WTC11 (cell line): Measurements from ENCODE around the gene HNF1A. TPM values are rescaled to one million over a fixed set of nuclear protein-coding genes. Genes with fewer than 3 reads are reported as not detected.

ENCODE experiments used
- ATAC-seq: fragments of 200-7000 bp; cut with Tn5 transposase; 2 replicates; pipeline ENCODE4 v1.10.0; 2021; ENCODE audit warnings: mild to moderate bottlenecking, moderate library complexity
- CTCF ChIA-PET: fragments of 300-600 bp; sonication (Branson Sonifier 250); formaldehyde crosslinking; loops from one replicate; lab custom pipeline; 2021; ENCODE audit warnings: antibody characterized with exemption; lab: Charles Lee
- POLR2A ChIA-PET: fragments of 350-600 bp; sonication (Branson Sonifier 250); formaldehyde crosslinking; loops from one replicate; lab custom pipeline; 2021; ENCODE audit warnings: antibody characterized with exemption; lab: Charles Lee
- DNase-seq: peaks from one replicate; pipeline ENCODE4 v3.0.0; 2021; ENCODE audit warnings: low spot score
- H3K27ac Mint-ChIP-seq: 2 replicates; pipeline ENCODE4 v1.8.0; 2021; ENCODE audit warnings: mixed read lengths
- H3K27me3 Mint-ChIP-seq: 2 replicates; pipeline ENCODE4 v1.8.0; 2021; ENCODE audit warnings: low read depth, mild to moderate bottlenecking, moderate library complexity, mixed read lengths
- H3K36me3 Mint-ChIP-seq: 2 replicates; pipeline ENCODE4 v1.8.0; 2021; ENCODE audit warnings: mixed read lengths
- H3K4me1 Mint-ChIP-seq: 2 replicates; pipeline ENCODE4 v1.8.0; 2022; ENCODE audit warnings: mixed read lengths
- H3K4me3 Mint-ChIP-seq: 2 replicates; pipeline ENCODE4 v1.8.0; 2021; ENCODE audit warnings: mild to moderate bottlenecking, moderate library complexity, mixed read lengths
- H3K9me3 Mint-ChIP-seq: 2 replicates; pipeline ENCODE4 v1.8.0; 2021; ENCODE audit warnings: mixed read lengths
- ATF2 ChIP-seq: sonication (generic); formaldehyde crosslinking; IDR thresholded peaks from 2 replicates; pipeline ENCODE4 v1.8.1; 2022; ENCODE audit warnings: low read depth, missing genetic modification reagents, borderline replicate concordance
- CREB1 ChIP-seq: sonication (generic); formaldehyde crosslinking; IDR thresholded peaks from 2 replicates; pipeline ENCODE4 v1.8.0; 2023; ENCODE audit warnings: mild to moderate bottlenecking, missing genetic modification reagents
- ERG ChIP-seq: fragments of 250-450 bp; sonication (Bioruptor Pico); IDR thresholded peaks from 2 replicates; pipeline ENCODE4 v1.8.0; 2021; ENCODE audit warnings: mild to moderate bottlenecking
- ESRRA ChIP-seq: sonication (generic); formaldehyde crosslinking; IDR thresholded peaks from 2 replicates; pipeline ENCODE4 v1.8.1; 2022; ENCODE audit warnings: mild to moderate bottlenecking, missing genetic modification reagents, borderline replicate concordance
- GABPB1 ChIP-seq: sonication (generic); formaldehyde crosslinking; IDR thresholded peaks from 2 replicates; pipeline ENCODE4 v1.8.1; 2023; ENCODE audit warnings: mild to moderate bottlenecking, missing genetic modification reagents
- JAZF1 ChIP-seq: fragments of 250-450 bp; sonication (Bioruptor Pico); IDR thresholded peaks from 2 replicates; pipeline ENCODE4 v1.9.0; 2021; ENCODE audit warnings: moderate library complexity, mild to moderate bottlenecking, inconsistent platforms
- MYBL2 ChIP-seq: sonication (generic); formaldehyde crosslinking; IDR thresholded peaks from 2 replicates; pipeline ENCODE4 v1.8.1; 2023; ENCODE audit warnings: mild to moderate bottlenecking, moderate library complexity, missing genetic modification reagents
- NFE2L1 ChIP-seq: sonication (generic); formaldehyde crosslinking; IDR thresholded peaks from 2 replicates; pipeline ENCODE4 v1.8.1; 2023; ENCODE audit warnings: missing genetic modification reagents
- NFYB ChIP-seq: sonication (generic); formaldehyde crosslinking; conservative IDR thresholded peaks from 2 replicates; pipeline ENCODE4 v1.8.0; 2022; ENCODE audit warnings: low read depth, missing genetic modification reagents
- PRDM15 ChIP-seq: sonication (generic); formaldehyde crosslinking; IDR thresholded peaks from 2 replicates; pipeline ENCODE4 v1.8.0; 2022; ENCODE audit warnings: missing genetic modification reagents
- RELA ChIP-seq: sonication (generic); formaldehyde crosslinking; IDR thresholded peaks from 2 replicates; pipeline ENCODE4 v1.8.1; 2022; ENCODE audit warnings: missing genetic modification reagents, mild to moderate bottlenecking, borderline replicate concordance
- SOX15 ChIP-seq: fragments of 250-450 bp; sonication (Bioruptor Pico); IDR thresholded peaks from 2 replicates; pipeline ENCODE4 v1.9.0; 2021; ENCODE audit warnings: mild to moderate bottlenecking
- SP1 ChIP-seq: sonication (generic); formaldehyde crosslinking; conservative IDR thresholded peaks from 2 replicates; pipeline ENCODE4 v1.8.1; 2022; ENCODE audit warnings: missing genetic modification reagents
- TCF7 ChIP-seq: sonication (generic); formaldehyde crosslinking; IDR thresholded peaks from 2 replicates; pipeline ENCODE4 v1.8.0; 2022; ENCODE audit warnings: mild to moderate bottlenecking, low read depth, missing genetic modification reagents, moderate library complexity
- TEAD1 ChIP-seq: sonication (generic); formaldehyde crosslinking; IDR thresholded peaks from 2 replicates; pipeline ENCODE4 v1.8.0; 2022; ENCODE audit warnings: mild to moderate bottlenecking, missing genetic modification reagents
- TEAD4 ChIP-seq: sonication (generic); formaldehyde crosslinking; IDR thresholded peaks from 2 replicates; pipeline ENCODE4 v1.8.0; 2022; ENCODE audit warnings: mild to moderate bottlenecking, missing genetic modification reagents
- TP53 ChIP-seq: sonication (generic); formaldehyde crosslinking; IDR thresholded peaks from 2 replicates; pipeline ENCODE4 v1.8.1; 2023; ENCODE audit warnings: mild to moderate bottlenecking, missing genetic modification reagents
- ZNF121 ChIP-seq: sonication (generic); formaldehyde crosslinking; IDR thresholded peaks from 2 replicates; pipeline ENCODE4 v1.8.0; 2023; ENCODE audit warnings: missing genetic modification reagents
- total RNA-seq: library from RNA; stranded (reverse); gene quantifications from 3 replicates; pipeline ENCODE4 v1.2.3, GENCODE V29; 2021
- TF ChIP-seq, protein P1 (sequence below): fragments of 250-450 bp; sonication (Bioruptor Pico); IDR thresholded peaks from 2 replicates; pipeline ENCODE4 v1.9.0; 2021; ENCODE audit warnings: mild to moderate bottlenecking
- TF ChIP-seq, protein P2 (sequence below): fragments of 200-600 bp; IDR thresholded peaks from 2 replicates; pipeline ENCODE4 v1.8.0; 2022; ENCODE audit warnings: antibody characterized with exemption
- TF ChIP-seq, protein P3 (sequence below): sonication (generic); formaldehyde crosslinking; IDR thresholded peaks from 2 replicates; pipeline ENCODE4 v1.8.1; 2022; ENCODE audit warnings: missing genetic modification reagents, borderline replicate concordance
- TF ChIP-seq, protein P4 (sequence below): sonication (generic); formaldehyde crosslinking; IDR thresholded peaks from 2 replicates; pipeline ENCODE4 v1.8.0; 2023; ENCODE audit warnings: missing genetic modification reagents

The HNF1A gene
- total RNA-seq, 1 experiment from 2014 or later: not detected

GRCh38 chr12:120990487-120991055, 12.2 kb downstream of the HNF1A start (continued):
- no peak for TF ChIP-seq PRDM15 (CRISPR knock-in tag)

DNA sequence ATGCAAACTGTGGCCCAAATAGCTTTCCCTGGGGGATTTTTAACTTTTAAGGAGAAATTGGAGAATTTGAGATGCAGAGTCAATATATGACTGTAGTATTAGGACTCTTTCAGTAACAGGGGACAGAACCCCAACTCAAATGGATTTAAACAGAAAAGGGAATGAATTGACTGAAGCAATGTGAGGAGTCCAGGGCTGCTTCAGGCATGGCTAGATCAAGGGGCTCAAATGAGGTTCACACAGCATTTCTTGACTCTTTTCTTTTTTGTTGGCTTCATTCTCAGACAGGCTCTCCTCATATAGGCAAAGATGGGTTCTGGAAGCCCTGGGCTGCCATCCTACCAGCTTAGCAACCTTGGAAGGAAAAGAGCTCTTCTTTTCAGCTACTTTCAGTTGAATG, 13.6 kb downstream of the HNF1A start:
- ATAC-seq: no peak
- Mint-ChIP-seq H3K4me3 (no peak overlapping the region), H3K27me3 (peaks cover 5% of the 10 kb centered on the region; the same call in 1 of the 2 replicates), H3K4me1 (no peaks in the 10 kb centered on the region), H3K36me3 (no peaks in the 10 kb centered on the region), H3K27ac (no peak overlapping the region), H3K9me3 (peaks cover 12% of the 10 kb centered on the region)
- POLR2A ChIA-PET: no interaction called here
- TF ChIP-seq TP53: no peak
- TF ChIP-seq ESRRA (CRISPR knock-in tag): no peak
- no peak for TF ChIP-seq CREB1
- TF ChIP-seq TCF7: no peak
- no peak for TF ChIP-seq SP1 (CRISPR knock-in tag)
- no peak for TF ChIP-seq MYBL2 (CRISPR knock-in tag)
- TF ChIP-seq, protein P1, sequence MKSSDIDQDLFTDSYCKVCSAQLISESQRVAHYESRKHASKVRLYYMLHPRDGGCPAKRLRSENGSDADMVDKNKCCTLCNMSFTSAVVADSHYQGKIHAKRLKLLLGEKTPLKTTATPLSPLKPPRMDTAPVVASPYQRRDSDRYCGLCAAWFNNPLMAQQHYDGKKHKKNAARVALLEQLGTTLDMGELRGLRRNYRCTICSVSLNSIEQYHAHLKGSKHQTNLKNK (CRISPR knock-in tag): no peak
- TF ChIP-seq SOX15 (CRISPR knock-in tag): no peak
- CTCF ChIA-PET: interaction anchor here (3.1 to 3.5 kb wide), 2 partner anchors 13 to 20 kb away, joined by 14 to 17 read pairs; no protein-coding TSS in a partner anchor
- DNase-seq: no peak

GRCh38 chr12:120992989-120993388, 14.6 kb downstream of the HNF1A start:
- no peaks in the 10 kb centered on the region for H3K4me1 Mint-ChIP-seq
- CTCF ChIA-PET: interaction anchor here (3.1 to 3.5 kb wide), 2 partner anchors 12 to 21 kb away, joined by 14 to 17 read pairs; no protein-coding TSS in a partner anchor
- POLR2A ChIA-PET: no interaction called here
- H3K9me3 Mint-ChIP-seq: peaks cover 12% of the 10 kb centered on the region
- DNase-seq (no peak), ATAC-seq (no peak)
- peaks cover 5% of the 10 kb centered on the region; the same call in 1 of the 2 replicates for H3K27me3 Mint-ChIP-seq
- H3K36me3 Mint-ChIP-seq: no peaks in the 10 kb centered on the region
- no peak overlapping the region for H3K27ac Mint-ChIP-seq
- H3K4me3 Mint-ChIP-seq: no peak overlapping the region
- TF ChIP-seq NFYB (CRISPR knock-in tag) (no peak), TP53 (no peak), ZNF121 (CRISPR knock-in tag) (no peak), TEAD4 (CRISPR knock-in tag) (no peak), NFE2L1 (CRISPR knock-in tag) (no peak), RELA (CRISPR knock-in tag) (no peak), ATF2 (CRISPR knock-in tag) (no peak), ERG (CRISPR knock-in tag) (no peak), JAZF1 (no peak), GABPB1 (CRISPR knock-in tag) (no peak), TEAD1 (CRISPR knock-in tag) (no peak)
- TF ChIP-seq, protein P2, sequence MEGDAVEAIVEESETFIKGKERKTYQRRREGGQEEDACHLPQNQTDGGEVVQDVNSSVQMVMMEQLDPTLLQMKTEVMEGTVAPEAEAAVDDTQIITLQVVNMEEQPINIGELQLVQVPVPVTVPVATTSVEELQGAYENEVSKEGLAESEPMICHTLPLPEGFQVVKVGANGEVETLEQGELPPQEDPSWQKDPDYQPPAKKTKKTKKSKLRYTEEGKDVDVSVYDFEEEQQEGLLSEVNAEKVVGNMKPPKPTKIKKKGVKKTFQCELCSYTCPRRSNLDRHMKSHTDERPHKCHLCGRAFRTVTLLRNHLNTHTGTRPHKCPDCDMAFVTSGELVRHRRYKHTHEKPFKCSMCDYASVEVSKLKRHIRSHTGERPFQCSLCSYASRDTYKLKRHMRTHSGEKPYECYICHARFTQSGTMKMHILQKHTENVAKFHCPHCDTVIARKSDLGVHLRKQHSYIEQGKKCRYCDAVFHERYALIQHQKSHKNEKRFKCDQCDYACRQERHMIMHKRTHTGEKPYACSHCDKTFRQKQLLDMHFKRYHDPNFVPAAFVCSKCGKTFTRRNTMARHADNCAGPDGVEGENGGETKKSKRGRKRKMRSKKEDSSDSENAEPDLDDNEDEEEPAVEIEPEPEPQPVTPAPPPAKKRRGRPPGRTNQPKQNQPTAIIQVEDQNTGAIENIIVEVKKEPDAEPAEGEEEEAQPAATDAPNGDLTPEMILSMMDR: no peak
- TF ChIP-seq, protein P3, sequence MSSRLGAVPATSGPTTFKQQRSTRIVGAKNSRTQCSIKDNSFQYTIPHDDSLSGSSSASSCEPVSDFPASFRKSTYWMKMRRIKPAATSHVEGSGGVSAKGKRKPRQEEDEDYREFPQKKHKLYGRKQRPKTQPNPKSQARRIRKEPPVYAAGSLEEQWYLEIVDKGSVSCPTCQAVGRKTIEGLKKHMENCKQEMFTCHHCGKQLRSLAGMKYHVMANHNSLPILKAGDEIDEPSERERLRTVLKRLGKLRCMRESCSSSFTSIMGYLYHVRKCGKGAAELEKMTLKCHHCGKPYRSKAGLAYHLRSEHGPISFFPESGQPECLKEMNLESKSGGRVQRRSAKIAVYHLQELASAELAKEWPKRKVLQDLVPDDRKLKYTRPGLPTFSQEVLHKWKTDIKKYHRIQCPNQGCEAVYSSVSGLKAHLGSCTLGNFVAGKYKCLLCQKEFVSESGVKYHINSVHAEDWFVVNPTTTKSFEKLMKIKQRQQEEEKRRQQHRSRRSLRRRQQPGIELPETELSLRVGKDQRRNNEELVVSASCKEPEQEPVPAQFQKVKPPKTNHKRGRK (CRISPR knock-in tag): no peak
- TF ChIP-seq, protein P4, sequence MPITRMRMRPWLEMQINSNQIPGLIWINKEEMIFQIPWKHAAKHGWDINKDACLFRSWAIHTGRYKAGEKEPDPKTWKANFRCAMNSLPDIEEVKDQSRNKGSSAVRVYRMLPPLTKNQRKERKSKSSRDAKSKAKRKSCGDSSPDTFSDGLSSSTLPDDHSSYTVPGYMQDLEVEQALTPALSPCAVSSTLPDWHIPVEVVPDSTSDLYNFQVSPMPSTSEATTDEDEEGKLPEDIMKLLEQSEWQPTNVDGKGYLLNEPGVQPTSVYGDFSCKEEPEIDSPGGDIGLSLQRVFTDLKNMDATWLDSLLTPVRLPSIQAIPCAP (CRISPR knock-in tag): no peak
